AG04450 (cell line): Measurements from ENCODE around the gene PTGDS. TPM values are rescaled to one million over a fixed set of nuclear protein-coding genes. Genes with fewer than 3 reads are reported as not detected.

Experiments
- CTCF ChIA-PET: fragments of 300-600, 350-600 bp; formaldehyde crosslinking; extraction: SDS; loops from one replicate; lab custom pipeline; 2022; ENCODE audit warnings: antibody characterized with exemption, inconsistent platforms; lab: Charles Lee
- POLR2A ChIA-PET: fragments of 350-600 bp; formaldehyde crosslinking; extraction: SDS; loops from one replicate; lab custom pipeline; 2021; ENCODE audit warnings: antibody characterized with exemption, inconsistent platforms; lab: Yijun Ruan, JAX
- DNase-seq: peaks from one replicate; pipeline ENCODE4 v3.0.0-alpha.2; 2011; ENCODE audit warnings: low read depth, low spot score
- H3K27ac ChIP-seq: one replicate; pipeline ENCODE4 v1.5.1; 2012; ENCODE audit warnings: low read depth, low read length, control low read depth
- H3K27me3 ChIP-seq: one replicate; pipeline ENCODE4 v1.6.0; 2012; ENCODE audit warnings: low read length; ENCODE audit not compliant: control insufficient read depth, insufficient read depth
- H3K4me3 ChIP-seq: 2 replicates; pipeline ENCODE4 v1.5.1; 2011; ENCODE audit warnings: mild to moderate bottlenecking, low read depth, low read length, control low read depth
- H3K9me3 ChIP-seq: 2 replicates; pipeline ENCODE4 v1.5.1; 2012; ENCODE audit warnings: low read length; ENCODE audit not compliant: control insufficient read depth, insufficient read depth
- polyA plus RNA-seq: library from polyadenylated mRNA; depleted of rRNA; stranded (reverse); fragments of >200 nt; gene quantifications from 2 replicates; pipeline ENCODE4 v1.2.3, GENCODE V29; 2011
- TF ChIP-seq, protein P1 (sequence below): IDR thresholded peaks from 2 replicates; pipeline ENCODE4 v1.5.1; 2011; ENCODE audit warnings: low read depth, low read length, control low read depth, inconsistent platforms

Gene PTGDS
- polyA plus RNA-seq, 1 experiment = 7.8 TPM

DNA sequence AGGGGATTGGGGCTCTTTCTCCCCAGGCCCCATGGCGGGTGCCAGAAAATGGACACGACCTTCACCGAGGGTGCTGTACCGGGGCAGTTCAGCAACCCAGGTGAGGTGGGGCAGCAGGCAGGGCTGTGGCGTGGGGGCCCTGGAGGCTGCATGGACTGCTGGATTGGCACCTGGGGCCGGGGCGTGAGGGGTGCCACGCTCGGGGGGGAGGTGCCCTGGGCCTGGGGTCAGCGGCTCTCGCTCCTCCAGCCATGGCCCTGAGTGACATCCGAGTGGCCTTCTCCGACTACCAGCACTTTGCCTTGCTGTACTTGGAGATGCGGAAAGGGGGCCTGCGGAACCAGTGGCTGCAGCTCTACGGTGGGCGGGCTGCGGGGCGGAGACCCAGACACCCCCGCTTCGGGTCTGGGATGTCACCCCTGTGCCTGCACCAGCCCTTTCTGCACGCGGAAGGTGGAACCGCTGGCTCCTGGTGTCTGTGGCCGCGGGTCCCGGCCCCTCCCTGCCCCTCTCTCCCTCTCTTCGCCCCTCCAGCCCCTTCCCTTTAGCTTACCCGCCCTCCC lies 7.2 kb downstream of the PTGDS start:
- H3K27me3 ChIP-seq = peaks cover 42% of the 10 kb centered on the region
- H3K27ac ChIP-seq = no peak overlapping the region
- CTCF ChIA-PET = interaction anchor here (0.5 kb wide), 1 partner anchor 101 kb away, joined by 3 read pairs; no protein-coding TSS in a partner anchor
- H3K4me3 ChIP-seq = no peak overlapping the region
- TF ChIP-seq, protein P1, sequence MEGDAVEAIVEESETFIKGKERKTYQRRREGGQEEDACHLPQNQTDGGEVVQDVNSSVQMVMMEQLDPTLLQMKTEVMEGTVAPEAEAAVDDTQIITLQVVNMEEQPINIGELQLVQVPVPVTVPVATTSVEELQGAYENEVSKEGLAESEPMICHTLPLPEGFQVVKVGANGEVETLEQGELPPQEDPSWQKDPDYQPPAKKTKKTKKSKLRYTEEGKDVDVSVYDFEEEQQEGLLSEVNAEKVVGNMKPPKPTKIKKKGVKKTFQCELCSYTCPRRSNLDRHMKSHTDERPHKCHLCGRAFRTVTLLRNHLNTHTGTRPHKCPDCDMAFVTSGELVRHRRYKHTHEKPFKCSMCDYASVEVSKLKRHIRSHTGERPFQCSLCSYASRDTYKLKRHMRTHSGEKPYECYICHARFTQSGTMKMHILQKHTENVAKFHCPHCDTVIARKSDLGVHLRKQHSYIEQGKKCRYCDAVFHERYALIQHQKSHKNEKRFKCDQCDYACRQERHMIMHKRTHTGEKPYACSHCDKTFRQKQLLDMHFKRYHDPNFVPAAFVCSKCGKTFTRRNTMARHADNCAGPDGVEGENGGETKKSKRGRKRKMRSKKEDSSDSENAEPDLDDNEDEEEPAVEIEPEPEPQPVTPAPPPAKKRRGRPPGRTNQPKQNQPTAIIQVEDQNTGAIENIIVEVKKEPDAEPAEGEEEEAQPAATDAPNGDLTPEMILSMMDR = no peak
- DNase-seq = no peak
- no peaks in the 10 kb centered on the region; the same call in 1 of the 2 replicates for H3K9me3 ChIP-seq
- POLR2A ChIA-PET = interaction anchor here (0.6 kb wide), 1 partner anchor 142 kb away, joined by 3 read pairs; the partner anchor contains the start of gene AJM1

DNA sequence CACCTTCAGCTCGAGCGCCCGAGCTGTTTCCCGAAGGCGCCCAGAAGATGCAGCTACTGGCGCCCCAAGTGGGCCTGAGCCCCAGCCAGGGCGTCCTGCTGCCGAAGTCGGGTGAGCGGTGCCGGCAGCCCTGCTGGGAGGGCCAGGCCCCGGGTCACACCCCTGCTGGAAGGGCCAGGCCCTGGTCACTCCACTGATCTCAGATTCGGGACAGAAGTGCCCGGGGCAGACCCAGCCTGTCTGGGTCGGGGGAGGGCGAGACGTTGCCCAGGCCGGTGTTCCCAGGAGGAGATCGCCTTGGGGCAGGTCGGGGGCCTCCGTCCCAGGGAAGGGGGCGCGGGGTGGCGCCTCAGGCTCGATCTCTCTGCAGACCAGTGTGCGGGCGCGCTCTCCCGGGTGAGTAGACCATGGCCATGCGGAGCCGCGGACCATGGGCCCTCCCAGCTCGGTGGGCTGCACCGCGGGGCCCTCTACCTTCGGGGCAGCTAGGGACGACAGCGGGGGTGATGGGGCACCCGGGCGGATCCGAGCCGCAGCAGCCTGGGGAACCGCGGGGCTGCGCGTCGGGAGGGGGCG lies 7.8 kb downstream of the PTGDS start:
- no peak overlapping the region for H3K4me3 ChIP-seq
- POLR2A ChIA-PET = interaction anchor here (0.6 kb wide), 1 partner anchor 143 kb away, joined by 3 read pairs; the partner anchor contains the start of gene AJM1
- TF ChIP-seq, protein P1 = no peak
- H3K27ac ChIP-seq = no peak overlapping the region
- CTCF ChIA-PET = interaction anchor here (0.5 kb wide), 1 partner anchor 101 kb away, joined by 3 read pairs; no protein-coding TSS in a partner anchor
- H3K9me3 ChIP-seq = peaks cover under 1% of the 10 kb centered on the region
- no peak for DNase-seq
- H3K27me3 ChIP-seq = peaks cover 43% of the 10 kb centered on the region

DNA sequence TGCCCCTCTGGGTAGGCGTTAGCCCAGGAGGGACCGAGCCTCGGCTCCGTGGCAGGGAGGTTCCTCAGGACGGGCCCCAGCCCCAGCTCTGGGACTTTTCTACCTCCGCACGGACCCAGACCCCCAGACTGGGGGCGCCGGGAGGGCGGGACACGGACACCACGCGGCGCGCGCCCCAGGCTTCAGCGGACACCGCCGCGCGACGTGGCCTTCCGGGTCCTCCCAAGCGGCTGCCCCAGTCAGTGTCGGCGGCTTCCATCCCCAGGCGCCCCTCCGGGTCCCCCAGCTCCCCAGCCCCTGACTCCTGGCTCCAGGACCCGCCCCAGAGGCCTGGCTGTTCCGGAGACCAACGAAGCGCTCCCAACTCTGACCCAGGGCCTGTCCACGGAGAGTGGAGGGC lies 8.5 kb downstream of the PTGDS start:
- TF ChIP-seq, protein P1 = no peak
- ChIA-PET CTCF (no interaction called here), POLR2A (no interaction called here)
- H3K27me3 ChIP-seq = peaks cover 43% of the 10 kb centered on the region
- H3K27ac ChIP-seq = no peak overlapping the region
- H3K4me3 ChIP-seq = no peak overlapping the region
- peaks cover 7% of the 10 kb centered on the region for H3K9me3 ChIP-seq
- no peak for DNase-seq

DNA sequence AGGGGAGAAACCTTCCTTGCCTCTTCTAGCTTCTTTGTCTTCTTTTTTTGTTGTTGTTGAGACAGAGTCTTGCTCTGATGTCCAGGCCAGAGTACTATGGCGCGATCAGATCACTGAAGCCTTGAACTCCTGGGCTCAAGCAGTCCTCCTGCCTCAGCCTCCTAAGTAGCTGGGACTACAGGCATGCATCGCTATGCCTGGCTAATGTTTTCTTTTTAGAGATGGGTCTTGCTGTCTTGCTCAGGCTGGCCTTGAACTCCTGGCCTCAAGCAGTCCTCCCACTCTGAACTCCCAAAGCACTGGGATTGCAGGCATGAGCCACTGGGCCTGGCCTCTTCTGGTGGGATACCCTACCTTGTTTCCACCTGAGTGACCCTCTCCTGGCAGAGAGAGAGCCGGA lies 11.6 kb downstream of the PTGDS start:
- DNase-seq = no peak
- Histone ChIP-seq H3K27ac (no peak overlapping the region), H3K4me3 (no peak overlapping the region), H3K27me3 (peaks cover 31% of the 10 kb centered on the region), H3K9me3 (peaks cover 12% of the 10 kb centered on the region)
- TF ChIP-seq, protein P1 = no peak
- ChIA-PET POLR2A (no interaction called here), CTCF (interaction anchor here (1.1 to 1.4 kb wide), 2 partner anchors 46 to 248 kb away, joined by 3 read pairs; no protein-coding TSS in a partner anchor)
